ENCODE measurements around the gene EIF2B5.

DNA sequence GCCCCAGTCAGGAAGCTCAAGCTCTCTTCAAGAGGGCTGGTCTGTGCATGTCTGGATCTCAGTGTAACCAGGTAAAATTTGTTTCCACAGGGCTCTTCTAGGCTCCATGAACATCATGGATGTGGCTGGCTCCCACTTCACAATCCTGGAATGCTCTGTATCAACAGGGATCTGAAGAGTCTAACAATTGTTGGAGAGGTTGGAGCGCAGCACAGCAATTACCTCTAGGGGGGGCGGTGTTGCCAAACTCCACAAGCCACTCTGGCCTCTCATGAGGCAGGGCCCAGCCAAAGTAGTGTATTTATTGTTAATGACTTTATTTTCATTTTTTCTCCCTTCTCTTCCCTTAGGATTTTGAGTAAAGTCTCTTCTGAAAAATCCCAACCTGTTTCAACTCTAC is 6.1 kb upstream of the EIF2B5 start:
- TF ChIP-seq, protein P1, sequence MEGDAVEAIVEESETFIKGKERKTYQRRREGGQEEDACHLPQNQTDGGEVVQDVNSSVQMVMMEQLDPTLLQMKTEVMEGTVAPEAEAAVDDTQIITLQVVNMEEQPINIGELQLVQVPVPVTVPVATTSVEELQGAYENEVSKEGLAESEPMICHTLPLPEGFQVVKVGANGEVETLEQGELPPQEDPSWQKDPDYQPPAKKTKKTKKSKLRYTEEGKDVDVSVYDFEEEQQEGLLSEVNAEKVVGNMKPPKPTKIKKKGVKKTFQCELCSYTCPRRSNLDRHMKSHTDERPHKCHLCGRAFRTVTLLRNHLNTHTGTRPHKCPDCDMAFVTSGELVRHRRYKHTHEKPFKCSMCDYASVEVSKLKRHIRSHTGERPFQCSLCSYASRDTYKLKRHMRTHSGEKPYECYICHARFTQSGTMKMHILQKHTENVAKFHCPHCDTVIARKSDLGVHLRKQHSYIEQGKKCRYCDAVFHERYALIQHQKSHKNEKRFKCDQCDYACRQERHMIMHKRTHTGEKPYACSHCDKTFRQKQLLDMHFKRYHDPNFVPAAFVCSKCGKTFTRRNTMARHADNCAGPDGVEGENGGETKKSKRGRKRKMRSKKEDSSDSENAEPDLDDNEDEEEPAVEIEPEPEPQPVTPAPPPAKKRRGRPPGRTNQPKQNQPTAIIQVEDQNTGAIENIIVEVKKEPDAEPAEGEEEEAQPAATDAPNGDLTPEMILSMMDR (IDR thresholded peaks at IDR 0.05; ENCODE audit: low read length), result peak; percentile 80
- no peak for TF ChIP-seq EZH2 (IDR thresholded peaks at IDR 0.05; ENCODE audit: borderline replicate concordance, low read length)
